Thyroid gland (tissue), 4 donors: ENCODE measurements around the gene BDH1. TPM values are rescaled to one million over a fixed set of nuclear protein-coding genes. Genes with fewer than 3 reads are reported as not detected.
"Not testable (repeated sequence)": the region's sequence is repeated elsewhere in the genome, so short reads cannot be mapped to it uniquely, and the experiment has no call there.

ENCODE experiments used
- DNase-seq, 2 donors: peaks; one replicate each; pipeline ENCODE4 v3.0.0-alpha.2; 2019
- H3K27ac ChIP-seq, 3 donors: fragments of 200-600 bp; sonication (generic); 1 replicate in 2 of 3; 2 replicates in 1 of 3; pipeline ENCODE4 v1.5.1; 2016 to 2019; ENCODE audit warnings: mild to moderate bottlenecking in 1 of 3, moderate library complexity in 1 of 3
- H3K27me3 ChIP-seq: fragments of 200-600 bp; sonication (generic); one replicate; pipeline ENCODE4 v1.5.1; 2019
- H3K36me3 ChIP-seq, 2 donors: fragments of 200-600 bp; sonication (generic); one replicate each; pipeline ENCODE4 v1.5.1; 2016 to 2019
- H3K4me1 ChIP-seq, 2 donors: fragments of 200-600 bp; sonication (generic); one replicate each; pipeline ENCODE4 v1.5.1; 2017 to 2019
- H3K4me3 ChIP-seq, 3 donors: fragments of 200-600 bp; sonication (generic); replicated peaks in 1 of 3; 1 replicate in 2 of 3; 2 replicates in 1 of 3; pipeline ENCODE4 v1.5.1; 2016; ENCODE audit warnings: mild to moderate bottlenecking in 1 of 3
- H3K9me3 ChIP-seq: fragments of 200-600 bp; sonication (generic); one replicate; pipeline ENCODE4 v1.5.1; 2017
- CTCF ChIP-seq, 6 experiments: fragments of 200-600 bp in 3 of 6; fragments of 450-650 bp in 3 of 6; sonication (generic) in 3 of 6; IDR thresholded peaks; one replicate each; pipeline ENCODE4 v1.5.1; 2016 to 2019; ENCODE audit warnings: antibody characterized with exemption in 6 of 6, mild to moderate bottlenecking in 2 of 6, inconsistent platforms in 1 of 6, moderate library complexity in 1 of 6
- POLR2A ChIP-seq, 2 donors: fragments of 450-650 bp; IDR thresholded peaks; one replicate each; pipeline ENCODE4 v1.6.1; 2017; ENCODE audit warnings: antibody characterized with exemption in 2 of 2, mild to moderate bottlenecking in 2 of 2, moderate library complexity in 1 of 2
- WGBS, 2 donors: methylation state at CpG; one replicate each; pipeline ENCODE4 v1.1.5; 2017; 5-methylcytosine and 5-hydroxymethylcytosine counted together
- intact Hi-C: fragments of 100-400 bp; cut with DNase I; formaldehyde crosslinking; loops from one replicate; pipeline ENCODE4 v1.15.1; 2023
- total RNA-seq, 4 donors: library from RNA; depleted of rRNA; stranded (reverse); fragments of >200 nt; gene quantifications; one replicate each; pipeline ENCODE4 v1.2.3, GENCODE V29; 2016

The BDH1 gene
- total RNA-seq, 4 donors from 2014 or later: 37.1 to 83.1 (median 57.8) TPM

GRCh38 chr3:197521277-197522182 lies 34.2 kb downstream of the BDH1 start:
- no peak overlapping the region for H3K4me3 ChIP-seq
- H3K4me1 ChIP-seq: peaks cover 0 to 8% of the 10 kb centered on the region in 2 donors
- H3K9me3 ChIP-seq: no peaks in the 10 kb centered on the region
- WGBS, 2 donors: 85 to 91% methylated on average over 18 of the region's 18 CpGs
- DNase-seq: no peak
- TF ChIP-seq POLR2A (IDR thresholded peaks at IDR 0.05): no peak
- TF ChIP-seq CTCF (IDR thresholded peaks at IDR 0.05): no peak
- intact Hi-C loops: no loop called here
- no peaks in the 10 kb centered on the region for H3K27me3 ChIP-seq
- no peaks in the 10 kb centered on the region for H3K36me3 ChIP-seq
- no peak overlapping the region for H3K27ac ChIP-seq

DNA sequence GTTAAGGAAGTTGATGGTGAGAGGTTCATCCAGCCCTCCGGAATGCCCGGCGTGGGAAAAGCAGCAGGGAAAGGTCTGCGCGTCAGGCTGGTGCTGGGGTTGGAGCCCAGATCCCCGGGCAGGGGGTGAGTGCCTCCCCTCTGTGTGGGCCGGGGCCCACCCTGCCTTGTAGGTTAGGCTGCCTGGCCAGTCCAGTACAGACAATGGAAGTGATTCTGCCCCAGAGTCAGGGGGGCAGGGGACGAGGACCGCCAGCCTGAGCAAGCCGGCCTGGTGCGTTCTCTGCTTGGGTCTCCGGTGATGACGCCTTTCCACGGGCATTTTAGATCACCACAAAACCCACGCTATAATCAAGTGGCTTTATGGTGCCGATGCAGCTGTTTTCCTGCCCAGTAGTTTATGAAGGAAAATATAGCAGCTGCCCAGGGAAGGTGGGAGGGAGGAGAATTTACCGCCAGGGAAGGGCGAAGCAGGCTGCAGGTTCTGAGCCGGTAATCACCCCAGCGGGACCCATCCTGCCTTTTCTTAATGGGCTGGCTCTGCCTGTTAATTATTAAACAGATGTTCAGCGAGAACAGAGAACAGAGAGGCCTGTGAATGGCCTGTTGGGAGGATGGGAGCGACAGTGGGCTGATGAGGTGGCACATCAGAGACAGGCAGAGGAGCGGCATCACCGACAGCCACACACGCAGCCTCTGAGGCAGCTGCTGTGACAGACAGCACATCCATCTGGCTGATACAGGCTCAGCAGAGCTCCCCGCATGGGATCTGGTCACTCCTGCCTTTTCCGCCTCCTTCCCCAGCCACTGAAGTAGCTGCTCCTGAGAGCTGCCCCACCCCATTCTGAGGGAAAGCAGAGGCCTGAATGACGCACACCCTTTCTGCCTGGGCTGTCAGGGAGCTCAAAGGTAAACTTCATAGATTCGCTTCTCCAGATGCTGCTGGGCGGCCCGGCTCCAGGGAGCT lies 35.2 kb downstream of the BDH1 start:
- no peak overlapping the region for H3K27ac ChIP-seq
- H3K36me3 ChIP-seq: no peaks in the 10 kb centered on the region
- no peak overlapping the region for H3K4me3 ChIP-seq
- TF ChIP-seq CTCF (IDR thresholded peaks at IDR 0.05): no peak
- no peak for TF ChIP-seq POLR2A (IDR thresholded peaks at IDR 0.05)
- H3K9me3 ChIP-seq: no peaks in the 10 kb centered on the region
- H3K4me1 ChIP-seq: no peaks in the 10 kb centered on the region
- DNase-seq: no peak
- intact Hi-C loops: no loop called here
- H3K27me3 ChIP-seq: no peaks in the 10 kb centered on the region
- WGBS, 2 donors: 82 to 89% methylated on average over 30 to 31 of the region's 31 CpGs

DNA sequence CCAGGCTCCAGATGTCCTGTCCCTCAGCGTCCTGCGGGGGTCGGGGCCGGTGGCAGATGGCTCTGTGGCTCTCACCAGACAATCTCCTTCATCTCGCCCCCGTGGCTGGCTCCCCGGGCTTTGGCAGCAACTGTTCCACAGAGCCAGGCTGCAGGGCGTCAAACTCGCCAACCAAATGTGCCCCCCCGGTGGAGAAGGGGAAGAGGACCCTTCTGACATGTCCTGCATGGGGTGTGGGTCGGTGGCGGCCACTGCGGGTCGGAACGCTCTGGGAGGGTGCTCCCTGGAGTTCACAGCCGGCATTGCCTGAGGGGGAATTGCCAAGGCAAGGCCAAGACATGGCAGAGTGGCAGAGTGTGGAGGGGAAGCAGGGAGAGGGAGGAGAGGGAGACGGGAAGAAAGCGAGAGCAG lies 36.0 kb downstream of the BDH1 start:
- Histone ChIP-seq H3K9me3 (no peaks in the 10 kb centered on the region), H3K27ac (no peak overlapping the region), H3K4me1 (peaks cover 0 to 1% of the 10 kb centered on the region in 2 donors), H3K27me3 (no peaks in the 10 kb centered on the region), H3K36me3 (no peaks in the 10 kb centered on the region), H3K4me3 (no peak overlapping the region)
- no peak for TF ChIP-seq POLR2A (IDR thresholded peaks at IDR 0.05)
- TF ChIP-seq CTCF (IDR thresholded peaks at IDR 0.05): no peak
- no peak for DNase-seq
- 90 to 94% methylated on average over 14 to 18 of the region's 18 CpGs for WGBS, 2 donors
- intact Hi-C loops: no loop called here

DNA sequence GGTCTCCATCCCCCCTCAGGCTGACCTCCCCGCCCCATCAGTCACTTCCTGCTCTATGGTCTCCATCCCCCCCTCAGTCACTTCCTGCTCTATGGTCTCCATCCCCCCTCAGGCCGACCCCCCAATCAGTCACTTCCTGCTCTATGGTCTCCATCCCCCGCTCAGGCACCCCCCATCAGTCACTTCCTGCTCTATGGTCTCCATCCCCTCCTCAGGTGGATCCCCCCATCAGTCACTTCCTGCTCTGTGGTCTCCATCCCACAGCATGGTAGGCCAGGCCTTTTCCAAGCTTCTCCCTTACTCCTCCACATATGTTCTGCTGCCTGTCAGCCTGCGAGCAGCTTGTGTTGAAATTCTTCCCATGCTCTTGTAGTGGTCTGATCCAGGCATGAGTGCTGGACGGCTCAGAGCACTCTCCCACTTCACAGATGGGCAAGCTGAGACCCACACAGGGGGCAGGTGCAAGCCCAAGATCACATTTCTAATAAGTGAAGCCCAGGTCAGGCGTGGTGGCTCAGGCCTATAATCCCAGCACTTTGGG lies 36.8 kb downstream of the BDH1 start:
- Histone ChIP-seq H3K36me3 (no peaks in the 10 kb centered on the region), H3K27me3 (no peaks in the 10 kb centered on the region), H3K9me3 (no peaks in the 10 kb centered on the region), H3K27ac (no peak overlapping the region), H3K4me1 (peaks cover 2 to 8% of the 10 kb centered on the region in 2 donors), H3K4me3 (no peak overlapping the region)
- 82 to 93% methylated on average over 4 to 5 of the region's 6 CpGs for WGBS, 2 donors
- no peak for DNase-seq
- intact Hi-C loops: no loop called here
- no peak for TF ChIP-seq POLR2A (IDR thresholded peaks at IDR 0.05)
- no peak for TF ChIP-seq CTCF (IDR thresholded peaks at IDR 0.05)

GRCh38 chr3:197517922-197518683 lies 37.7 kb downstream of the BDH1 start:
- DNase-seq, intact Hi-C loops, H3K36me3 ChIP-seq, H3K27ac ChIP-seq, H3K27me3 ChIP-seq, H3K4me3 ChIP-seq, H3K9me3 ChIP-seq: not testable (repeated sequence)
- peaks cover 10 to 16% of the 10 kb centered on the region in 2 donors for H3K4me1 ChIP-seq
- 70 to 87% methylated on average over 3 to 6 of the region's 10 CpGs for WGBS, 2 donors

- H3K4me3 ChIP-seq, H3K27ac ChIP-seq, H3K36me3 ChIP-seq, intact Hi-C loops, DNase-seq, H3K27me3 ChIP-seq, H3K9me3 ChIP-seq: not testable (repeated sequence)
- peaks cover 16 to 24% of the 10 kb centered on the region in 2 donors for H3K4me1 ChIP-seq
- 75 to 83% methylated on average over 9 to 12 of the region's 12 CpGs for WGBS, 2 donors
These were observed 38.7 kb downstream of the BDH1 start for GRCh38 chr3:197516890-197517606.
